Measurements from ENCODE around the gene NFYC.
A peak's percentile ranks its signal among the peaks of the same experiment; 100 is the strongest.

DNA sequence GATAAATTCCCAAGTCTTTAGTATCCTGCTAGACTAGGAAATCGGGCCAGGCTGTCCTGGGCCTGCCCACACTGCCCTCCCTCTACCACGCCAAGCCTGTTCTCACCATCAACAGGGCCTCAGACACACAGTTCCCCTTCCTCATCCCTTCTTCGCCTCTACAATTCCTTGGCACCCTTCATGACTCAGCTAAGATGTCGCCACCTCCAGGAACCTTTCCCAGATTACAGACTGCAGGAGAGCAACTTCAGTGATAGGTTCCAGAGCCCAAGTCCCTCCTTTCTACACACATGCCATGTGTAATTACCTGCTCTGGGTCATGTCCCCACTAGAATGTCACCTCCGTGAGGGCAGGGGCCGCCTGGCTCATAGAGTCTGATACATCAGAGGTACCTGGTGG is 29.4 kb upstream of the NFYC start:
- TF ChIP-seq JUNB (IDR thresholded peaks at IDR 0.05; ENCODE audit: unreplicated experiment): no peak
- TF ChIP-seq POLR2AphosphoS5 (IDR thresholded peaks at IDR 0.05; ENCODE audit: low read depth): no peak
- TF ChIP-seq, protein P1, sequence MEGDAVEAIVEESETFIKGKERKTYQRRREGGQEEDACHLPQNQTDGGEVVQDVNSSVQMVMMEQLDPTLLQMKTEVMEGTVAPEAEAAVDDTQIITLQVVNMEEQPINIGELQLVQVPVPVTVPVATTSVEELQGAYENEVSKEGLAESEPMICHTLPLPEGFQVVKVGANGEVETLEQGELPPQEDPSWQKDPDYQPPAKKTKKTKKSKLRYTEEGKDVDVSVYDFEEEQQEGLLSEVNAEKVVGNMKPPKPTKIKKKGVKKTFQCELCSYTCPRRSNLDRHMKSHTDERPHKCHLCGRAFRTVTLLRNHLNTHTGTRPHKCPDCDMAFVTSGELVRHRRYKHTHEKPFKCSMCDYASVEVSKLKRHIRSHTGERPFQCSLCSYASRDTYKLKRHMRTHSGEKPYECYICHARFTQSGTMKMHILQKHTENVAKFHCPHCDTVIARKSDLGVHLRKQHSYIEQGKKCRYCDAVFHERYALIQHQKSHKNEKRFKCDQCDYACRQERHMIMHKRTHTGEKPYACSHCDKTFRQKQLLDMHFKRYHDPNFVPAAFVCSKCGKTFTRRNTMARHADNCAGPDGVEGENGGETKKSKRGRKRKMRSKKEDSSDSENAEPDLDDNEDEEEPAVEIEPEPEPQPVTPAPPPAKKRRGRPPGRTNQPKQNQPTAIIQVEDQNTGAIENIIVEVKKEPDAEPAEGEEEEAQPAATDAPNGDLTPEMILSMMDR (conservative IDR thresholded peaks at IDR 0.05; ENCODE audit: low read depth in 2 of 2): peak in 1 of 2 experiments; percentile 43; a peak in 2 of 4 replicates
- no peak for TF ChIP-seq CREB1 (CRISPR knock-in tag; IDR thresholded peaks at IDR 0.05; ENCODE audit: low read depth)
- no peak for TF ChIP-seq EZH2phosphoT487 (IDR thresholded peaks at IDR 0.05; ENCODE audit: unreplicated experiment)
- TF ChIP-seq, protein P2, sequence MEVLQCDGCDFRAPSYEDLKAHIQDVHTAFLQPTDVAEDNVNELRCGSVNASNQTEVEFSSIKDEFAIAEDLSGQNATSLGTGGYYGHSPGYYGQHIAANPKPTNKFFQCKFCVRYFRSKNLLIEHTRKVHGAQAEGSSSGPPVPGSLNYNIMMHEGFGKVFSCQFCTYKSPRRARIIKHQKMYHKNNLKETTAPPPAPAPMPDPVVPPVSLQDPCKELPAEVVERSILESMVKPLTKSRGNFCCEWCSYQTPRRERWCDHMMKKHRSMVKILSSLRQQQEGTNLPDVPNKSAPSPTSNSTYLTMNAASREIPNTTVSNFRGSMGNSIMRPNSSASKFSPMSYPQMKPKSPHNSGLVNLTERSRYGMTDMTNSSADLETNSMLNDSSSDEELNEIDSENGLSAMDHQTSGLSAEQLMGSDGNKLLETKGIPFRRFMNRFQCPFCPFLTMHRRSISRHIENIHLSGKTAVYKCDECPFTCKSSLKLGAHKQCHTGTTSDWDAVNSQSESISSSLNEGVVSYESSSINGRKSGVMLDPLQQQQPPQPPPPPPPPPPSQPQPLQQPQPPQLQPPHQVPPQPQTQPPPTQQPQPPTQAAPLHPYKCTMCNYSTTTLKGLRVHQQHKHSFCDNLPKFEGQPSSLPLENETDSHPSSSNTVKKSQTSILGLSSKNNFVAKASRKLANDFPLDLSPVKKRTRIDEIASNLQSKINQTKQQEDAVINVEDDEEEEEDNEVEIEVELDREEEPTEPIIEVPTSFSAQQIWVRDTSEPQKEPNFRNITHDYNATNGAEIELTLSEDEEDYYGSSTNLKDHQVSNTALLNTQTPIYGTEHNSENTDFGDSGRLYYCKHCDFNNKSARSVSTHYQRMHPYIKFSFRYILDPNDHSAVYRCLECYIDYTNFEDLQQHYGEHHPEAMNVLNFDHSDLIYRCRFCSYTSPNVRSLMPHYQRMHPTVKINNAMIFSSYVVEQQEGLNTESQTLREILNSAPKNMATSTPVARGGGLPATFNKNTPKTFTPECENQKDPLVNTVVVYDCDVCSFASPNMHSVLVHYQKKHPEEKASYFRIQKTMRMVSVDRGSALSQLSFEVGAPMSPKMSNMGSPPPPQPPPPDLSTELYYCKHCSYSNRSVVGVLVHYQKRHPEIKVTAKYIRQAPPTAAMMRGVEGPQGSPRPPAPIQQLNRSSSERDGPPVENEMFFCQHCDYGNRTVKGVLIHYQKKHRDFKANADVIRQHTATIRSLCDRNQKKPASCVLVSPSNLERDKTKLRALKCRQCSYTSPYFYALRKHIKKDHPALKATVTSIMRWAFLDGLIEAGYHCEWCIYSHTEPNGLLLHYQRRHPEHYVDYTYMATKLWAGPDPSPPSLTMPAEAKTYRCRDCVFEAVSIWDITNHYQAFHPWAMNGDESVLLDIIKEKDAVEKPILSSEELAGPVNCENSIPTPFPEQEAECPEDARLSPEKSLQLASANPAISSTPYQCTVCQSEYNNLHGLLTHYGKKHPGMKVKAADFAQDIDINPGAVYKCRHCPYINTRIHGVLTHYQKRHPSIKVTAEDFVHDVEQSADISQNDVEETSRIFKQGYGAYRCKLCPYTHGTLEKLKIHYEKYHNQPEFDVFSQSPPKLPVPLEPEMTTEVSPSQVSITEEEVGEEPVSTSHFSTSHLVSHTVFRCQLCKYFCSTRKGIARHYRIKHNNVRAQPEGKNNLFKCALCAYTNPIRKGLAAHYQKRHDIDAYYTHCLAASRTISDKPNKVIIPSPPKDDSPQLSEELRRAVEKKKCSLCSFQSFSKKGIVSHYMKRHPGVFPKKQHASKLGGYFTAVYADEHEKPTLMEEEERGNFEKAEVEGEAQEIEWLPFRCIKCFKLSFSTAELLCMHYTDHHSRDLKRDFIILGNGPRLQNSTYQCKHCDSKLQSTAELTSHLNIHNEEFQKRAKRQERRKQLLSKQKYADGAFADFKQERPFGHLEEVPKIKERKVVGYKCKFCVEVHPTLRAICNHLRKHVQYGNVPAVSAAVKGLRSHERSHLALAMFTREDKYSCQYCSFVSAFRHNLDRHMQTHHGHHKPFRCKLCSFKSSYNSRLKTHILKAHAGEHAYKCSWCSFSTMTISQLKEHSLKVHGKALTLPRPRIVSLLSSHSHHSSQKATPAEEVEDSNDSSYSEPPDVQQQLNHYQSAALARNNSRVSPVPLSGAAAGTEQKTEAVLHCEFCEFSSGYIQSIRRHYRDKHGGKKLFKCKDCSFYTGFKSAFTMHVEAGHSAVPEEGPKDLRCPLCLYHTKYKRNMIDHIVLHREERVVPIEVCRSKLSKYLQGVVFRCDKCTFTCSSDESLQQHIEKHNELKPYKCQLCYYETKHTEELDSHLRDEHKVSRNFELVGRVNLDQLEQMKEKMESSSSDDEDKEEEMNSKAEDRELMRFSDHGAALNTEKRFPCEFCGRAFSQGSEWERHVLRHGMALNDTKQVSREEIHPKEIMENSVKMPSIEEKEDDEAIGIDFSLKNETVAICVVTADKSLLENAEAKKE (CRISPR knock-in tag; IDR thresholded peaks at IDR 0.05): no peak
- TF ChIP-seq, protein P3, sequence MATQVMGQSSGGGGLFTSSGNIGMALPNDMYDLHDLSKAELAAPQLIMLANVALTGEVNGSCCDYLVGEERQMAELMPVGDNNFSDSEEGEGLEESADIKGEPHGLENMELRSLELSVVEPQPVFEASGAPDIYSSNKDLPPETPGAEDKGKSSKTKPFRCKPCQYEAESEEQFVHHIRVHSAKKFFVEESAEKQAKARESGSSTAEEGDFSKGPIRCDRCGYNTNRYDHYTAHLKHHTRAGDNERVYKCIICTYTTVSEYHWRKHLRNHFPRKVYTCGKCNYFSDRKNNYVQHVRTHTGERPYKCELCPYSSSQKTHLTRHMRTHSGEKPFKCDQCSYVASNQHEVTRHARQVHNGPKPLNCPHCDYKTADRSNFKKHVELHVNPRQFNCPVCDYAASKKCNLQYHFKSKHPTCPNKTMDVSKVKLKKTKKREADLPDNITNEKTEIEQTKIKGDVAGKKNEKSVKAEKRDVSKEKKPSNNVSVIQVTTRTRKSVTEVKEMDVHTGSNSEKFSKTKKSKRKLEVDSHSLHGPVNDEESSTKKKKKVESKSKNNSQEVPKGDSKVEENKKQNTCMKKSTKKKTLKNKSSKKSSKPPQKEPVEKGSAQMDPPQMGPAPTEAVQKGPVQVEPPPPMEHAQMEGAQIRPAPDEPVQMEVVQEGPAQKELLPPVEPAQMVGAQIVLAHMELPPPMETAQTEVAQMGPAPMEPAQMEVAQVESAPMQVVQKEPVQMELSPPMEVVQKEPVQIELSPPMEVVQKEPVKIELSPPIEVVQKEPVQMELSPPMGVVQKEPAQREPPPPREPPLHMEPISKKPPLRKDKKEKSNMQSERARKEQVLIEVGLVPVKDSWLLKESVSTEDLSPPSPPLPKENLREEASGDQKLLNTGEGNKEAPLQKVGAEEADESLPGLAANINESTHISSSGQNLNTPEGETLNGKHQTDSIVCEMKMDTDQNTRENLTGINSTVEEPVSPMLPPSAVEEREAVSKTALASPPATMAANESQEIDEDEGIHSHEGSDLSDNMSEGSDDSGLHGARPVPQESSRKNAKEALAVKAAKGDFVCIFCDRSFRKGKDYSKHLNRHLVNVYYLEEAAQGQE (IDR thresholded peaks at IDR 0.05; ENCODE audit: unreplicated experiment): no peak
- TF ChIP-seq EZH2 (IDR thresholded peaks at IDR 0.05; ENCODE audit: low read depth, unreplicated experiment): no peak
- TF ChIP-seq ZNF331 (CRISPR knock-in tag; IDR thresholded peaks at IDR 0.05; ENCODE audit: low read depth): no peak

All from GM23338 (cell line).